Heart right ventricle (tissue), 16 donors: ENCODE results near the gene POLR2E. TPM values are rescaled to one million over a fixed set of nuclear protein-coding genes. Genes with fewer than 3 reads are reported as not detected.

Source experiments
- ATAC-seq, 8 donors: fragments of 200-7000 bp; cut with Tn5 transposase; one replicate each; pipeline ENCODE4 v1.9.1; 2020; ENCODE audit warnings: mild to moderate bottlenecking in 8 of 8, moderate library complexity in 8 of 8, moderate number of reproducible peaks in 1 of 8
- DNase-seq, 2 donors: peaks; one replicate each; pipeline ENCODE4 v3.0.0-alpha.2; 2020
- H3K27ac ChIP-seq, 10 donors: fragments of 200-600 bp; sonication (generic) in 2 of 10; one replicate each; pipeline versions ENCODE4 v1.5.0 to v1.8.0; 2020 to 2022; ENCODE audit warnings: mild to moderate bottlenecking in 3 of 10
- H3K27me3 ChIP-seq, 7 donors: fragments of 200-600 bp; one replicate each; pipeline ENCODE4 v1.8.0; 2021 to 2022; ENCODE audit warnings: mild to moderate bottlenecking in 2 of 7
- H3K36me3 ChIP-seq, 9 donors: fragments of 200-600 bp; sonication (generic) in 1 of 9; one replicate each; pipeline versions ENCODE4 v1.5.0 to v1.8.0; 2020 to 2022; ENCODE audit warnings: mild to moderate bottlenecking in 2 of 9
- H3K4me1 ChIP-seq, 9 donors: fragments of 200-600 bp; sonication (generic) in 1 of 9; one replicate each; pipeline versions ENCODE4 v1.5.0 to v1.8.0; 2020 to 2022; ENCODE audit warnings: mild to moderate bottlenecking in 4 of 9
- H3K4me3 ChIP-seq, 10 donors: fragments of 200-600 bp; sonication (generic) in 2 of 10; one replicate each; pipeline versions ENCODE4 v1.5.0 to v1.8.0; 2020 to 2022; ENCODE audit warnings: mild to moderate bottlenecking in 7 of 10, moderate library complexity in 2 of 10
- H3K9me3 ChIP-seq, 11 donors: fragments of 200-600 bp in 10 of 11; sonication (generic) in 2 of 11; one replicate each; pipeline versions ENCODE4 v1.5.0 to v1.8.0; 2013 to 2022; ENCODE audit warnings: mild to moderate bottlenecking in 2 of 11, control low read depth in 1 of 11, moderate library complexity in 1 of 11
- CTCF ChIP-seq, 9 donors: fragments of 200-600 bp; sonication (generic) in 2 of 9; IDR thresholded peaks; one replicate each; pipeline versions ENCODE4 v1.5.0 to v1.8.0; 2021 to 2022; ENCODE audit warnings: antibody characterized with exemption in 9 of 9, mild to moderate bottlenecking in 5 of 9, moderate library complexity in 1 of 9
- WGBS, 2 donors: extraction: QIAGEN DNeasy Blood & Tissue Kit; methylation state at CpG; one replicate each; pipeline ENCODE4 v1.1.7; 2013; ENCODE audit warnings: inconsistent platforms in 1 of 2; 5-methylcytosine and 5-hydroxymethylcytosine counted together
- intact Hi-C, 10 donors: fragments of 100-400 bp; cut with DNase I; formaldehyde crosslinking; loops; one replicate each; pipeline versions ENCODE4 v1.11.1 to v1.14.2; 2022
- polyA plus RNA-seq, 2 donors: library from polyadenylated mRNA; stranded (reverse); fragments of 200-250 nt; gene quantifications; one replicate each; pipeline ENCODE4 v1.2.3, GENCODE V29; 2013
- total RNA-seq, 10 donors: library from RNA; stranded (reverse); fragmentation: NEBNext Ultra II Directional in 3 of 10; extraction: Animal tissue kit (Norgen Biotek cat#: 25700) in 3 of 10; gene quantifications; one replicate each; pipeline versions ENCODE4 v1.2.1 to v1.2.4, GENCODE V29; 2021 to 2023
- donor health status: Arrhythmogenic right ventricular cardiomyopathy.
- donor health status: ischemic (EF 13 %, LVEDD 7.1; RV severe dilation, severe dysfunction).
- donor health status: healthy with polysubstance abuse.
- donor health status: DM: no; HTN: yes; CAD: no.
- donor health status: DM: no; HTN: no; CAD: no.
- donor health status: ischemic (EF 25% LVEDD 6.9; RV normal size, moderate dysfunction).
- donor health status: ischemic (EF 25% LVEDD 5.7; RV mildly dilated, moderate dysfunction).
- donor health status: healthy.
- donor health status: DM: yes; HTN: yes; CAD: no.
- donor health status: Ischemic cardiomyopathy.
- donor health status: ischemic (EF 35%, LVEDD 5.7; RV mildly dilated, moderate dysfunction).
- donor health status: nonischemic (EF 11% LVEDD 7.7; RV severe dilation, severe dysfunction).
- donor health status: DM: yes; HTN: yes; CAD: no.
- donor health status: PGD.
- donor health status: ischemic (EF 29% LVEDD 5.4; RV normal size, mild dysfunction).
- donor health status: nonischemic (EF 23%, LVEDD 6.1; RV moderate dilation, normal function).

The POLR2E gene
- total and polyA plus RNA-seq, 12 donors = 111 to 215 (median 134) TPM

- H3K27ac ChIP-seq = peak overlapping the region in 9 of 10 donors; percentile 6 to 99 (median 97)
- intact Hi-C loops = loop anchor here in 5 of 10 donors (5.0 to 10.0 kb wide), 4 partner anchors 54 to 76 kb away; partner anchors contain the start of genes ABCA7 (in 4 of the 5), RNU6-2 (in 1 of the 5) and TMEM259 (in 1 of the 5)
Observed at GRCh38 chr19:1098177-1099051, 3.2 kb upstream of the POLR2E start.

GRCh38 chr19:1097810-1098176 is 2.6 kb upstream of the POLR2E start:
- ATAC-seq (no peak), DNase-seq (peak in 1 of 2 donors; percentile 11)
- no peak for TF ChIP-seq CTCF (IDR thresholded peaks at IDR 0.05)
- peaks cover 19 to 76% (median 64%) of the 10 kb centered on the region in 9 donors for H3K4me1 ChIP-seq
- peaks cover 0 to 11% (median 0%) of the 10 kb centered on the region in 11 donors for H3K9me3 ChIP-seq
- H3K27me3 ChIP-seq = no peaks in the 10 kb centered on the region
- no peak overlapping the region for H3K4me3 ChIP-seq
- 83 to 90% methylated on average over 7 of the region's 7 CpGs for WGBS, 2 donors
- H3K27ac ChIP-seq = peak overlapping the region in 4 of 10 donors; percentile 22 to 99 (median 38)
- intact Hi-C loops = loop anchor here in 5 of 10 donors (5.0 to 10.0 kb wide), 4 partner anchors 53 to 75 kb away; partner anchors contain the start of genes ABCA7 (in 4 of the 5), RNU6-2 (in 1 of the 5) and TMEM259 (in 1 of the 5)
- H3K36me3 ChIP-seq = peaks cover 0 to 12% (median 0%) of the 10 kb centered on the region in 9 donors

More at GRCh38 chr19:1098177-1099051, 3.2 kb upstream of the POLR2E start:
- Histone ChIP-seq H3K9me3 (peaks cover 0 to 11% (median 0%) of the 10 kb centered on the region in 11 donors), H3K27me3 (no peaks in the 10 kb centered on the region), H3K36me3 (peaks cover 0 to 6% (median 0%) of the 10 kb centered on the region in 9 donors), H3K4me3 (no peak overlapping the region), H3K4me1 (peaks cover 25 to 82% (median 66%) of the 10 kb centered on the region in 9 donors)
- WGBS, 2 donors = 65 to 68% methylated on average over 15 of the region's 15 CpGs
- TF ChIP-seq CTCF (IDR thresholded peaks at IDR 0.05) = no peak
- DNase-seq = peak in 1 of 2 donors; percentile 17
- ATAC-seq = no peak

GRCh38 chr19:1094655-1094977 is 559 bp downstream of the POLR2E start:
- ATAC-seq (no peak), DNase-seq (no peak)
- no peak for TF ChIP-seq CTCF (IDR thresholded peaks at IDR 0.05)
- H3K27me3 ChIP-seq = no peaks in the 10 kb centered on the region
- 0 to 1% methylated on average over 16 to 19 of the region's 19 CpGs for WGBS, 2 donors
- H3K36me3 ChIP-seq = peaks cover 0 to 44% (median 16%) of the 10 kb centered on the region in 9 donors
- intact Hi-C loops = loop anchor here in 5 of 10 donors (2.0 to 10.0 kb wide), 4 partner anchors 50 to 60 kb away; partner anchors contain the start of gene ABCA7 (in 4 of the 5)
- H3K27ac ChIP-seq = peak overlapping the region in 9 of 10 donors; percentile 58 to 92 (median 86)
- peaks cover 5 to 55% (median 36%) of the 10 kb centered on the region in 9 donors for H3K4me1 ChIP-seq
- peak overlapping the region; percentile 72 to 98 (median 84) for H3K4me3 ChIP-seq
- peaks cover 0 to 3% (median 0%) of the 10 kb centered on the region in 11 donors for H3K9me3 ChIP-seq

GRCh38 chr19:1093811-1094553 is 1.2 kb downstream of the POLR2E start:
- no peaks in the 10 kb centered on the region for H3K9me3 ChIP-seq
- H3K4me3 ChIP-seq = peak overlapping the region; percentile 72 to 98 (median 84)
- peaks cover 5 to 51% (median 30%) of the 10 kb centered on the region in 9 donors for H3K4me1 ChIP-seq
- intact Hi-C loops = loop anchor here in 5 of 10 donors (2.0 to 10.0 kb wide), 4 partner anchors 49 to 59 kb away; partner anchors contain the start of gene ABCA7 (in 4 of the 5)
- DNase-seq = peak in 1 of 2 donors; percentile 20
- TF ChIP-seq CTCF (IDR thresholded peaks at IDR 0.05) = no peak
- H3K36me3 ChIP-seq = peaks cover 0 to 50% (median 22%) of the 10 kb centered on the region in 9 donors
- peak overlapping the region in 5 of 10 donors; percentile 81 to 92 (median 87) for H3K27ac ChIP-seq
- H3K27me3 ChIP-seq = no peaks in the 10 kb centered on the region
- no peak for ATAC-seq
- WGBS, 2 donors = 64 to 68% methylated on average over 32 of the region's 32 CpGs
